Measurements from ENCODE around the gene RPS24. TPM values are rescaled to one million over a fixed set of nuclear protein-coding genes. Genes with fewer than 3 reads are reported as not detected.

Gene RPS24
- total and polyA plus RNA-seq, 4 donors, result 314 to 1,104 (median 812) TPM

GRCh38 chr10:78039743-78040142 lies 6.1 kb downstream of the RPS24 start:
- DNase-seq (ENCODE audit: low spot score), result no peak
- Histone ChIP-seq H3K27ac (ENCODE audit: low read depth in 1 of 2, low read length in 2 of 2) (no peak overlapping the region), H3K4me1 (ENCODE audit: control insufficient read depth in 4 of 4, insufficient read depth in 4 of 4, low read length in 3 of 4) (peaks cover 0 to 5% (median 3%) of the 10 kb centered on the region in 4 donors), H3K27me3 (ENCODE audit: control insufficient read depth in 4 of 4, insufficient read depth in 4 of 4, low read length in 3 of 4) (no peaks in the 10 kb centered on the region), H3K9me3 (ENCODE audit: control insufficient read depth in 4 of 4, low read length in 3 of 4) (no peaks in the 10 kb centered on the region), H3K36me3 (ENCODE audit: control insufficient read depth in 4 of 4, insufficient read depth in 3 of 4, low read depth in 1 of 4, low read length in 3 of 4) (peaks cover 20 to 72% (median 62%) of the 10 kb centered on the region in 4 donors), H3K9ac (ENCODE audit: low read depth in 1 of 2, low read length in 2 of 2) (no peak overlapping the region), H3K4me3 (ENCODE audit: low read depth in 1 of 3, low read length in 3 of 3) (no peak overlapping the region)
- 88% methylated on average over 3 of the region's 3 CpGs for whole genome bisulfite sequencing
- TF ChIP-seq MAX (IDR thresholded peaks at IDR 0.05), result no peak
- no peak for TF ChIP-seq FOXA1 (IDR thresholded peaks at IDR 0.05)
- no peak for TF ChIP-seq EGR1 (IDR thresholded peaks at IDR 0.05; ENCODE audit: low read depth in 2 of 2)
- TF ChIP-seq ATF3 (IDR thresholded peaks at IDR 0.05), result no peak
- no peak for TF ChIP-seq SP1 (IDR thresholded peaks at IDR 0.05)
- TF ChIP-seq CTCF (IDR thresholded peaks at IDR 0.05; ENCODE audit: low read depth, low read length, missing input control), result no peak
- no peak for TF ChIP-seq NR2F2 (IDR thresholded peaks at IDR 0.05)
- no peak for TF ChIP-seq JUND (IDR thresholded peaks at IDR 0.05)
- no peak for TF ChIP-seq HNF4G (IDR thresholded peaks at IDR 0.05)
- TF ChIP-seq GABPA (IDR thresholded peaks at IDR 0.05 in 1 of 2, conservative IDR thresholded peaks at IDR 0.05 in 1 of 2), result no peak
- no peak for TF ChIP-seq HNF4A (conservative IDR thresholded peaks at IDR 0.05)
- TF ChIP-seq FOXA2 (IDR thresholded peaks at IDR 0.05), result no peak
- no peak for TF ChIP-seq TAF1 (conservative IDR thresholded peaks at IDR 0.05)
- no peak for TF ChIP-seq ZBTB33 (IDR thresholded peaks at IDR 0.05)
- no peak for TF ChIP-seq RXRA (IDR thresholded peaks at IDR 0.05)
- TF ChIP-seq REST (IDR thresholded peaks at IDR 0.05), result no peak
